Upper lobe of left lung (tissue), 6 donors: ENCODE results near the gene FBF1. TPM values are rescaled to one million over a fixed set of nuclear protein-coding genes. Genes with fewer than 3 reads are reported as not detected.

Source experiments
- ATAC-seq, 2 donors: fragments of 200-7000 bp; cut with Tn5 transposase; one replicate each; pipeline ENCODE4 v1.9.1; 2022; ENCODE audit warnings: mild to moderate bottlenecking in 2 of 2, moderate library complexity in 2 of 2; ENCODE audit not compliant: low FRiP score in 2 of 2
- DNase-seq, 2 donors: peaks; one replicate each; pipeline ENCODE4 v3.0.0-alpha.2; 2019 to 2020
- H3K27ac ChIP-seq, 4 donors: fragments of 200-600 bp; sonication (generic); one replicate each; pipeline ENCODE4 v1.5.1; 2016 to 2019
- H3K27me3 ChIP-seq, 4 donors: fragments of 200-600 bp; sonication (generic); one replicate each; pipeline ENCODE4 v1.5.1; 2017 to 2019
- H3K36me3 ChIP-seq, 4 donors: fragments of 200-600 bp; sonication (generic); one replicate each; pipeline ENCODE4 v1.5.1; 2016 to 2019
- H3K4me1 ChIP-seq, 4 donors: fragments of 200-600 bp; sonication (generic); one replicate each; pipeline ENCODE4 v1.5.1; 2018 to 2019
- H3K4me3 ChIP-seq, 4 donors: fragments of 200-600 bp; sonication (generic); one replicate each; pipeline ENCODE4 v1.5.1; 2017 to 2019; ENCODE audit warnings: mild to moderate bottlenecking in 2 of 4, moderate library complexity in 1 of 4
- H3K9me3 ChIP-seq, 4 donors: fragments of 200-600 bp; sonication (generic); one replicate each; pipeline ENCODE4 v1.5.1; 2018 to 2019
- CTCF ChIP-seq, 6 experiments: fragments of 450-650 bp in 4 of 6; fragments of 200-600 bp in 2 of 6; sonication (generic) in 2 of 6; IDR thresholded peaks; one replicate each; pipeline ENCODE4 v1.5.1; 2016 to 2019; ENCODE audit warnings: antibody characterized with exemption in 6 of 6
- EP300 ChIP-seq, 4 donors: sonication (generic); formaldehyde crosslinking; IDR thresholded peaks; one replicate each; pipeline ENCODE4 v1.5.1; 2017; ENCODE audit warnings: antibody characterized with exemption in 4 of 4, control low read depth in 2 of 4
- POLR2A ChIP-seq, 4 donors: fragments of 450-650 bp; IDR thresholded peaks; one replicate each; pipeline ENCODE4 v1.5.1; 2016 to 2017; ENCODE audit warnings: antibody characterized with exemption in 4 of 4, mild to moderate bottlenecking in 2 of 4
- POLR2AphosphoS5 ChIP-seq, 2 donors: sonication (generic); formaldehyde crosslinking; IDR thresholded peaks; one replicate each; pipeline ENCODE4 v1.5.1; 2017; ENCODE audit warnings: antibody characterized with exemption in 2 of 2
- WGBS, 2 donors: methylation state at CpG; one replicate each; pipeline ENCODE4 v1.1.5; 2017 to 2018; 5-methylcytosine and 5-hydroxymethylcytosine counted together
- total RNA-seq, 6 donors: library from RNA; depleted of rRNA in 4 of 6; stranded (reverse); fragments of >200 nt in 4 of 6; gene quantifications; one replicate each; pipeline versions ENCODE4 v1.1.0 to v1.2.1, GENCODE V29; 2016 to 2021
- donor health status: DM: no; HTN: no; CAD: no; lungs with moderate emphysema.
- donor health status: DM: no; HTN: yes; CAD: no; lungs with severe emphysema.

FBF1 gene
- total RNA-seq, 6 donors from 2014 or later: 9.3 to 66.0 (median 14.3) TPM

- TF ChIP-seq POLR2A (IDR thresholded peaks at IDR 0.05): no peak
- no peak for TF ChIP-seq POLR2AphosphoS5 (IDR thresholded peaks at IDR 0.05)
- no peak for TF ChIP-seq CTCF (IDR thresholded peaks at IDR 0.05)
- TF ChIP-seq EP300 (IDR thresholded peaks at IDR 0.05): no peak
- no peak for DNase-seq
- 90 to 94% methylated on average over 9 to 18 of the region's 18 CpGs for WGBS, 2 donors
These were observed 39.1 kb downstream of the FBF1 start for GRCh38 chr17:75901727-75902126.

GRCh38 chr17:75900691-75901533 is 39.9 kb downstream of the FBF1 start:
- Histone ChIP-seq H3K36me3 (peaks cover 16 to 58% (median 47%) of the 10 kb centered on the region in 4 donors), H3K9me3 (no peaks in the 10 kb centered on the region), H3K4me3 (no peak overlapping the region), H3K27ac (no peak overlapping the region), H3K27me3 (no peaks in the 10 kb centered on the region), H3K4me1 (peaks cover 24 to 33% (median 27%) of the 10 kb centered on the region in 4 donors)
- TF ChIP-seq EP300 (IDR thresholded peaks at IDR 0.05) (no peak), POLR2A (IDR thresholded peaks at IDR 0.05) (no peak), CTCF (IDR thresholded peaks at IDR 0.05) (no peak), POLR2AphosphoS5 (IDR thresholded peaks at IDR 0.05) (no peak)
- DNase-seq (no peak), ATAC-seq (no peak)
- WGBS, 2 donors: 80 to 86% methylated on average over 11 of the region's 13 CpGs

More at GRCh38 chr17:75901727-75902126, 39.1 kb downstream of the FBF1 start:
- H3K4me1 ChIP-seq: peaks cover 24 to 36% (median 32%) of the 10 kb centered on the region in 4 donors
- no peak for ATAC-seq
- no peaks in the 10 kb centered on the region for H3K27me3 ChIP-seq
- H3K27ac ChIP-seq: no peak overlapping the region
- no peaks in the 10 kb centered on the region for H3K9me3 ChIP-seq
- H3K4me3 ChIP-seq: no peak overlapping the region
- H3K36me3 ChIP-seq: peaks cover 16 to 58% (median 47%) of the 10 kb centered on the region in 4 donors

- Histone ChIP-seq H3K27ac (no peak overlapping the region), H3K36me3 (peaks cover 16 to 58% (median 47%) of the 10 kb centered on the region in 4 donors), H3K4me1 (peaks cover 25 to 35% (median 29%) of the 10 kb centered on the region in 4 donors), H3K9me3 (no peaks in the 10 kb centered on the region), H3K4me3 (no peak overlapping the region), H3K27me3 (no peaks in the 10 kb centered on the region)
- ATAC-seq: no peak
- DNase-seq: peak in 1 of 2 donors; percentile 69
- TF ChIP-seq POLR2AphosphoS5 (IDR thresholded peaks at IDR 0.05) (no peak), POLR2A (IDR thresholded peaks at IDR 0.05) (no peak), EP300 (IDR thresholded peaks at IDR 0.05) (no peak), CTCF (IDR thresholded peaks at IDR 0.05) (no peak)
- WGBS, 2 donors: 93 to 97% methylated on average over 21 to 22 of the region's 23 CpGs
These were observed 40.9 kb downstream of the FBF1 start for GRCh38 chr17:75899767-75900468.

GRCh38 chr17:75899353-75899752 is 41.5 kb downstream of the FBF1 start:
- no peak for TF ChIP-seq POLR2AphosphoS5 (IDR thresholded peaks at IDR 0.05)
- no peak for TF ChIP-seq CTCF (IDR thresholded peaks at IDR 0.05)
- no peak for TF ChIP-seq EP300 (IDR thresholded peaks at IDR 0.05)
- TF ChIP-seq POLR2A (IDR thresholded peaks at IDR 0.05): no peak

More at GRCh38 chr17:75899353-75899752, 41.5 kb downstream of the FBF1 start:
- no peaks in the 10 kb centered on the region for H3K27me3 ChIP-seq
- no peaks in the 10 kb centered on the region for H3K9me3 ChIP-seq
- peaks cover 16 to 58% (median 47%) of the 10 kb centered on the region in 4 donors for H3K36me3 ChIP-seq
- DNase-seq (peak in 1 of 2 donors; percentile 23), ATAC-seq (no peak)
- H3K4me3 ChIP-seq: no peak overlapping the region
- WGBS, 2 donors: 87 to 94% methylated on average over 13 of the region's 13 CpGs
- H3K27ac ChIP-seq: no peak overlapping the region
- H3K4me1 ChIP-seq: peaks cover 29 to 40% (median 34%) of the 10 kb centered on the region in 4 donors
